Testis (tissue), 2 donors: Measurements from ENCODE around the gene TSPAN12.

ENCODE experiments used
- CTCF ChIP-seq, 3 experiments: fragments of 450-650 bp in 2 of 3; fragments of 200-600 bp in 1 of 3; sonication (generic) in 1 of 3; IDR thresholded peaks; one replicate each; pipeline ENCODE4 v1.5.1; 2016 to 2019; ENCODE audit warnings: antibody characterized with exemption in 3 of 3, mild to moderate bottlenecking in 2 of 3, moderate library complexity in 1 of 3
- POLR2A ChIP-seq: fragments of 450-650 bp; IDR thresholded peaks from one replicate; pipeline ENCODE4 v1.6.1; 2017; ENCODE audit warnings: antibody characterized with exemption, mild to moderate bottlenecking, moderate library complexity

- TF ChIP-seq POLR2A: no peak
- no peak for TF ChIP-seq CTCF (IDR thresholded peaks at IDR 0.05)
Observed at GRCh38 chr7:120834726-120835125, 23.2 kb downstream of the TSPAN12 start.
